Embryonic facial prominence (tissue), 1 donor: ENCODE data around the gene SPACDR.
A peak's percentile ranks its signal among the peaks of the same experiment; 100 is the strongest.

Experiments
- DNase-seq: peaks from one replicate; pipeline ENCODE4 v3.0.0-alpha.2; 2016; ENCODE audit errors: extremely low spot score

The SPACDR gene

DNA sequence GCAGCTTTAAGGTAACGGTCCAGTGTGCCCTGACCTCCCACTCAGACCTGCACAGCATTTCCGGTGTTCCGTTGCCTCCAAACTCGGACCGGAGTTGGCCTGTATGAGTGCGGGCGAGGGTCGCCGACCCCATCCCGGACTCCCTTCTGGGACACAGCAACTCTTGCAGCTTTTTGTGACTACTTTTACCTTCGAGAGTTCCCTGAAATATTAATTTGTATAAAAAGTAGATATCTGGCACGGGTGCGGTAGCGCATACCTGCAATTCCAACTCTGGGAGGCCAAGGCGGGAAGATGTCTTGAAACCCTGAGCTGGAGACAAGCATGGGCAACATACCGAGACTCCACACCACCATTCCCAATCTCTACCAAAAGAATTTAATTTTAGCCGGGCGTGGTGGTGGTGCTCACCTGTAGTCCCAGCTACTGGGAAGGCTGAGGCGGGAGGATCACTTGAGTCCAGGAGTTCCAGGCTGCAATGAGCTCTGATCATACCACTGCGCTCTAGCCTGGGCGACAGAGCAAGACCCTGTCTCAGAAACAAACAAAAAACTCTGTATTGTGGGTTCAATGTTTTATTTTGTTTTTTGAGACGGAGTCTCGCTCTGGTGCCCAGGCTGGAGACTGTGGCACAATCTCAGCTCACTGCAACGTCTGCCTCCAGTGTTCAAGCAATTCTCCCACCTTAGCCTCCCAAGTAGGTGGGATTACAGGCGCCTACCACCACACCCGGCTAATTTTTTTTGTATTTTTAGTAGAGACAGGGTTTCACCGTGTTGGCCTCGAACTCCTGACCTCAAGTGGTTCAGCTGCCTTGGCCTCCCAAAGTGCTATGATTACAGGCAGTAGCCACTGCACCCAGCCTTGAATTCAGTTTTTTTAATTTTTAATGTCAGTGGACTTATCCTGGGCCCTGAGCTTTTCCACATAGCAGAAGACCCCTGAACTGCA lies 26.6 kb downstream of the SPACDR start:
- DNase-seq = no peak

DNA sequence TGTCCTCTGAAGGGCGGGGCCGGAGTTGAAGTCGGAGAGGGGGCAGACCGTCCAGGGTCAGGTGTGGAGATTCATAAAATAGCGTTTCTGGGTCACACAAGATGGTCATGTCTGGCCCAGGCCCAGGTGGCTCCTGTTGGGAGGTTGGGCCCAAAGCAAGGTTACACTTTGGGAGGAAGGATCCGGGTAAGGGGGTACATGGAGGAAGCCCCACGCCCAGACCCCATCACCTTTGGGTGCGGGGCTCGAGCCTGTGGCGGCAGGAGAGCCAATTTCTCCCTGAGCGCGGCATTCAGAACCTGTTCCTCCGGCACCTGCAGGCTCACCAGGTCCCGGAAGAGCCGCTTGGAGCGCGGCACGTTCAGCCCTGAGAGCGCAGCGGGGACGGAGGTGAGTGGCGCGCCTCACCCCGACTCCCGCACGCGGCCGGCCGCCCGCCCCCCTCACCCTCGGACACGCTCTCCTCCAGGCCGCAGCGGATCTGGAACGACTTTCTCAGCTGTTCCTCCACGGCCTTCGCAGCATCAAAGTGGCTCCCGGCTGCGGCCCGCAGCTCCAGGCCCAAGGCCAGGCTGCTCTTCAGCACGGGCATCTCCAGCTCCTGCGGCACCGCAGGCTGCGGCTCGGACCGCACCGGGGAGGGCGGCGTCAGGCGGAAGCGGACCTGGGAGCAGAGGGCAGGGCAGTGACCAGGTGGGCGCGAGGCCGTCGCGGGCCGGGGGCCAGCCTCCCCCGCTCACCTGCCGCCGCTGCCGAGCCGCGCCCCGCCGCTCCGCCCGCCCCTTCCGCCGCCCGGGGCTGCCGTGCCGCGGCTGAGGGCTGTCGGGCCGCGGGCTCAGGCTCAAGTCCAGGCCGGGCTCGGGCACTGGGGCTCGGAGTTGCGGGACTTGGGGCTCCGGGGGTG lies 28.4 kb downstream of the SPACDR start:
- no peak for DNase-seq

DNA sequence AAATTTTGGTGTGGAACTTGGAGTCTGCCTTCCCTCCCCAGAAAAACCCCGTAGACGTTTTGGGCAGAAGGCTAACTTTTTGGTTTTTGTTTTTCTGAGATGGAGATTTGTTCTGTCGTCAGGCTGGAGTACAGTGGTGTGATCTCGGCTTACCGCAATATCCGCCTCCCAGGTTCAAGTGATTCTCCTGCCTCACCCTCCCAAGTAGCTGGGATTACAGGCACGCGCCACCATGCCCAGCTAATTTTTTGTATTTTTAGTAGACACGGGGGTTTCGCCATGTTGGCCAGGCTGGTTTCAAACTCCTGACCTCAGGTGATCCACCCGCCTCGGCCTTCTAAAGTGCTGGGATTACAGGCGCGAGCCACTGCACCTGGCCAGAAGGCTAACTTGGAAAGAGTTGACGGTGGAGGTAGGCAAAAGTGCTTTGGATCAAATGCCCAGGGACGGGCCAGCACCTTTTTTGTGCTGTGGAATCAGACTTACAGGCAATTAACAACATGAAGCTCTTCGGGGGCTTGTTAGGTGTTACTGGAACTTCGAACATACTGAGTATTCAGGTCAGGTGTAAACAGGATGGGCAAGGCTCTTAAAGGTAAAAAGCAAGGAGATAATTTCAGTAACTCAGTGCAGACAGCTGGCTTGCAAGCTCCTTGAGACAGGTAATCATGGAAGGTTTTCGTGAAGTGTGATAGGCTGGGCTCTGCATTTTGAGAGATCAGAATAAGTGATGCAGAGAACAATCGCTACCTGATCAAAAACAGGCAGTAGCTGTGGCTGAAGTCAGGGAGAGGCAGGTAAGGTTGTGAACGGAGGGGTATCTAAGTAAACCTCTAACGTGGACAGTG lies 29.5 kb downstream of the SPACDR start:
- DNase-seq = no peak

DNA sequence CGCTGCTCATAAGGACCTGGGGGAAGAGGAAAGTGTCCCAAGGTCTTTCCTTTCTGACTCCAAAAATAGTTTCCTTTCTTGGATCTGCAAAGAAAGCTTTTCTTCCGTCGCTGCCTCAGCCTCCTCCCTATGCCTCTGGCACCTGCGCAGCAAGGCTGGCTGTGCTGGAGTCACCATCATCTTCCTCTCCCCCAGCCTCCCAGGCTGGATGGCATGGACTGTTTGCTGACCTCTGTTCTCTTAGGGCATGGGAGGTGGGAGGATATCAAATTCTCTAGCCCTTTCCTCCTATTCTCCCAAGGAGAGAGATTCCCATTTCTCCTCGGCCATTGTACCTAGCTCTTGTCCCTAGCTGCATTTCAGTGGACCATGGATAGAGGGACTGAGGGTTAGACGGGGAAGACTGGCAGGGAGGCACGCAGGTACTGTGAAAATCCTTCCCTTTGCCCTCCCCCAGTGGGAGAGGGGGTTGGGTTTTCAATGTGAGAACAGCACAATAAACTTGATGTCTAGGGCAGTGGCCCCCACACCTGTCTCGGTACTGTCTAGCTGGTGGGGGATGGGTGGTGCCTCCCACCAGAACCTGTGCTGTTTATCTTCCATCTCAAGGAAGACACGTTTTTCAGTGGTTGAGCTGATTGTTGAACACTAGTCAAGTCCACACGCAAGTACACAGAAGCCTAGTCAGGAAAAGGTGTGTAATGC lies 30.3 kb downstream of the SPACDR start:
- DNase-seq = no peak

DNA sequence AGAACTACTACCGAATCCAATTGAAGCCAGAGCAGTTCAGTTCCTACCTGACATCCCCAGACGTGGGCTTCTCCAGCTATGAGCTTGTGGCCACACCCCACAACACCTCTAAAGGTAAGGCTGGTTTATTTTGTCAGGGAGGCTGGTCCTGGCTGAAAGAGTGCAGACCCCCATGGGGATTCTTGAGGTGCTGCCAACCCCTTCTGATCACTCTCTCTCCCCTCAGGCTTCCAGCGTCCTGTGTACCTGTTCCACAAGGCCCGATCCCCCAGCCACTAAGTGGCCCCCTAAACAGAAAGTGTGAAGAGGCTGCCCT lies 30.8 kb downstream of the SPACDR start:
- no peak for DNase-seq

DNA sequence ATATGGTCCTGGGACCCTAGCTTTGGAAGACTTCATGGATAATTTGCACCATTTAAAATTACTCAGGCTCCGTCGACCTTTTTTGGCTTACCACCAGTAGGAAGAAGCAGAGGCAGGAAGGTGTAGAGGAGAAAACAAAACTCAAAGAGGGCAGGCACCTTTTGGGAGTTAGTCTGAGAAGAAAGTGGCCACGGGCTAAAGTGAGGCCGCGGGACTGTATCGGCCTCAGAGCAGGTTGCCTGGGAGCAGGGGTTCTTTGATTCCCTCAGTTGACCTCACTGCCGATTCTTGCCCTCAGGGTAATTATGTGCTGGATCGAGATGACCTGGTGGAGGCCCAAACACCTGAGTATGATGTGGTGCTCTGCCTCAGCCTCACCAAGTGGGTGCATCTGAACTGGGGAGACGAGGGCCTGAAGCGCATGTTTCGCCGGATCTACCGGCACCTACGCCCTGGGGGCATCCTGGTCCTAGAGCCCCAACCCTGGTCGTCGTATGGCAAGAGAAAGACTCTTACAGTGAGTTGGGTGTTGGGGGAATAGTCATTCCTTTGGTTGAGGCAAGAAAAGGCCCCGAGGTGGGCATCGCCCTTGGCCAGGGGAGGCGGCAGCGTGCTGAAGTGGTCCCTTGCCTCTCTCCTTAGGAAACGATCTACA lies 31.3 kb downstream of the SPACDR start:
- no peak for DNase-seq

DNA sequence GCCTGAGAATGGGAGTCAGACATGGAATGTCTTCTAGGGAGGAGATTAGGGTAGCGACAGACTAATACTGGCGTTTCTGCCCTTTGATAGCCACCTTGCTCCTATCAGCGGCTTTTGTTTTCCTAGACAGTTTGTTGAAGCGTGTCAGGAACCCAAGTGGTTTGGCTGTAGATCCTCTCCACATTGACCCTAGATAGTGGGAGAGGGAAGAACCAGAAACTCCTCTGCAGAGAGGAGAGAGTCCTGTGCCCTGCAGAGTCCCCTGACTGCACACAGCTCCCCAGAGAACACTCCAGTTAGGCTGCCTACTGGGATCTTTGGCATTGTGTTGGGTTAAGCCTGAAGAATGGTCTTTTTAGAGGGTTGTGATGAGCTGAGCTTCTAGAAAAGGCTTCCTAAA lies 32.0 kb downstream of the SPACDR start:
- no peak for DNase-seq

DNA sequence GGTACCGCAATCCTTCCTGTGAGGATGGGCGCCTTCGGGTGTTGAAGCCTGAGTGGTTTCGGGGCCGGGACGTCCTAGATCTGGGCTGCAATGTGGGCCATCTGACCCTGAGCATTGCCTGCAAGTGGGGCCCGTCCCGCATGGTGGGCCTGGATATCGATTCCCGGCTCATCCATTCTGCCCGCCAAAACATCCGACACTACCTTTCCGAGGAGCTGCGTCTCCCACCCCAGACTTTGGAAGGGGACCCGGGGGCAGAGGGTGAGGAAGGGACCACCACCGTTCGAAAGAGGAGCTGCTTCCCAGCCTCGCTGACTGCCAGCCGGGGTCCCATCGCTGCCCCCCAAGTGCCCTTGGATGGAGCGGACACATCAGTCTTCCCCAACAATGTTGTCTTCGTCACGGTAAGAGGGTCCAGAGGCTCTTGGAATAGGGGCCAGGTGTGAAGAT lies 32.7 kb downstream of the SPACDR start:
- DNase-seq = no peak

DNA sequence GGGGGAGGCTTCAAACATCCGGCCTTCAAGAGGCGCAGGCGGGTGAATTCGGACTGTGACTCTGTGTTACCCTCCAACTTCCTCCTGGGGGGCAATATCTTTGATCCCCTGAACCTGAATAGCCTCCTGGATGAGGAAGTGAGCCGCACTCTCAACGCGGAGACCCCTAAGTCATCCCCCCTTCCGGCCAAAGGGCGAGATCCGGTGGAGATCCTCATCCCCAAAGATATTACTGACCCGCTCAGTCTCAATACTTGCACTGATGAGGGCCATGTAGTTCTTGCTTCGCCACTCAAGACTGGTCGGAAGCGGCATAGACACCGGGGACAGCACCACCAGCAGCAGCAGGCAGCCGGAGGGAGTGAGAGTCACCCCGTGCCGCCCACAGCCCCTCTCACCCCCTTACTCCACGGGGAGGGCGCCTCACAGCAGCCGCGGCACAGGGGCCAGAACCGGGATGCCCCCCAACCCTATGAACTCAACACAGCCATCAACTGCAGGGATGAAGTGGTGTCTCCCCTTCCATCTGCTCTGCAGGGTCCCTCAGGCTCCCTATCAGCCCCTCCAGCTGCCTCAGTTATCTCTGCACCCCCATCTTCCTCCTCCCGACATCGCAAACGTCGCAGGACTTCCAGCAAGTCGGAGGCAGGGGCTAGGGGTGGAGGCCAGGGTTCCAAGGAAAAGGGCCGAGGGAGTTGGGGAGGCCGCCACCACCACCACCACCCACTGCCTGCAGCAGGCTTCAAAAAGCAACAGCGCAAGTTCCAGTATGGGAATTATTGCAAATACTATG lies 33.4 kb downstream of the SPACDR start:
- DNase-seq = no peak

DNA sequence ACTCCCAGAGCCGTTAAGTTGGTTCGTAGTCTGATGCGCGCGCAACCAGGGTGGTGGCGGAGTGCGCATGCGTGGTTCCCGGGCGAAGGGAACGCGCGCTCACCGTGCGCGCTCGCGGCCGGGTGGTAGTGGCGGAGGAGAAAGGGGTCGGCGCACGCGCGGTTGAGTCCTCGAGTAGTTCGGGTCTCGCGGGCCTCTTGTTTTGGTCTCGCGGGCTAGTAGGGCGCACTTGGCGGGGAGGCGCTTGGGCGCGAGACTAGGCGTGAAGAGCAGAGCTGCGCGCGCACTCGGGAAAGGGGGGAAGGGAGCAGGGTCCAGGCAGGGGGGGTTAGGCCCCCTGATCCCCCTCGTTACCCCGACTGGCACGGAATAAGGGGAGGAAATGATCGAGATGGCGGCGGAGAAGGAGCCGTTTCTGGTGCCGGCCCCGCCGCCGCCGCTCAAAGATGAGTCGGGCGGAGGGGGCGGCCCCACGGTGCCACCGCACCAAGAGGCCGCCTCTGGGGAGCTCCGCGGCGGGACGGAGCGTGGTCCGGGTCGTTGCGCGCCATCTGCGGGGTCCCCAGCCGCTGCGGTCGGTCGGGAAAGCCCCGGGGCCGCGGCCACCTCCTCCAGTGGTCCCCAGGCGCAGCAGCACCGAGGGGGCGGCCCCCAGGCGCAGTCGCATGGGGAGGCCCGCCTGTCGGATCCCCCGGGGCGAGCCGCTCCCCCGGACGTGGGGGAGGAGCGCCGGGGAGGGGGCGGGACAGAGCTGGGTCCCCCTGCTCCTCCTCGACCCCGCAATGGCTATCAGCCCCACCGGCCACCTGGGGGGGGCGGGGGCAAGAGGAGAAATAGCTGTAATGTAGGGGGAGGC lies 34.2 kb downstream of the SPACDR start, which contains the start of gene MEPCE:
Gene MEPCE, plus strand, starts transcription at position 195 of the 856 bp plus-strand sequence. Its CDS starts 188 bp downstream, at position 383.
- DNase-seq = peak; percentile 99

DNA sequence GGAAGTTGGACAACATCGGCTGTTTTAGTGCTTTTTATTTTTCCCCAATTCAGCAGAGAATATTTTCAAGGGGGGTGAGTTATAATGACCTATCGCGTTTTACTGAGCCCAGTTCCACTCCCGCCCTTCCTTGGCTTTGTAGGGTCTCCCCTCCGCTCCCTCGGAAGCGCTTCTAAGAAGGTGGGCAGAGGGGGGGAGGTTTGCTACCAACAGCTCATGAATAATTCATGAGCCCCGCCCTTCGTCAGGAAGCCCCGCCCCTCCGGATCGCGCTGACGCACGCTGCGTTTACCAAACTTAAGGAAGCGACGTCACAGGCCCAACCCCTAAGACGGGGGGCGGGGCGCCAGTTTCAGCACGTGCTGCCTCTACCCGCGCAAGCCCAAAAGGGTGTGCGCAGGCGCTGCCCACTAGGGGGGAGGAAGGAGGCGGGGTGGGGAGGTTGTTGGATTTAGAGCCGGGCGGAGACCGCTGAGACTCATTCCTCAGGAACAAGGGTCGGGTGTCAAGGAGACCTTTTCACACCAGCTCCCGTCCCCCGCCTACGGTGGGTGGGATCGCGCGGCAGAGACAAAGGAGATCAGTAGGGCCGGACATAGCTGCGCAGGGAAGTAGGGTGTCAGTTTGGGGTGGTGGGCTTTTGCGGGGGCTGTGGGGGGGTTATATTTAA lies 35.0 kb downstream of the SPACDR start:
- DNase-seq = peak; percentile 100

DNA sequence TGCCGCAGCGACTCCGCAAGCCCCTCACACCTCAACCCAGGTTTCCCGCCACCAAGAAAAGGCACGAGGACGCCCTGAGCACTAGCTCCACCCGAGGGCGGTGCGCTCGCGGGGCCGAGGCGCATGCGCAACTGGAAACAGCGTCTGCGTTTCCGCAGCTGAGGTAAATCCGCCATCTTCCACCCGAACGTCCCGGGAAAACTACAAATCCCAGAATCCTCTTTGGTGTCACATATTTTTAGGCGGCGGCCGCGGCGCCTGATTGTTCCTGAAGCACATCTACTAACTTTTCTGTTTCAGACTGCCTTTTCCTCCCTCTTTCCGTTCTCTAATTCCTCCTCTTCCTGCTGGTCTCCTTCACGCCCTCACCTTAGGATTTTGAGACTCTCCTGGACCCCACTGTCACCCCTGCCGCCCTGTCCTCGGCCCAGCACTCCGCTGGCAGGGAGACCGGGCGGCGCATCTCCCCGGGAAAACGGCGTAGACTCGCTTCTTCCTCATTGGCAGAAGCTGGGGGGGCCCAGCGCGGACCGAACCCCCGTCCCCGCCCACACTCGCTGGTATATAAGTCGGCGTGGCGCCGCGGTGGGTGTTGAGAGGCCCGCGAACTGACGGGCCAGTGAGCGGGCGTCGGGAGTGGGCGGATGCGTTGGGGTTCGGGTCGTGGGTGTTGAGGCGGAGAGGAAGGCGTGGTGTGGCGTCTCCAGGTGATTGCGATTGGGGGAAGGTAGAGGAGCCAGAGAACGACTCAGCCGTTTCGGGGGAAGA lies 35.7 kb downstream of the SPACDR start, which contains the start of gene ZCWPW1:
Gene ZCWPW1, minus strand, starts transcription at position 505 of the 768 bp plus-strand sequence. CDS start 8,054 bp downstream, outside the sequence.
- DNase-seq = peak; percentile 89

DNA sequence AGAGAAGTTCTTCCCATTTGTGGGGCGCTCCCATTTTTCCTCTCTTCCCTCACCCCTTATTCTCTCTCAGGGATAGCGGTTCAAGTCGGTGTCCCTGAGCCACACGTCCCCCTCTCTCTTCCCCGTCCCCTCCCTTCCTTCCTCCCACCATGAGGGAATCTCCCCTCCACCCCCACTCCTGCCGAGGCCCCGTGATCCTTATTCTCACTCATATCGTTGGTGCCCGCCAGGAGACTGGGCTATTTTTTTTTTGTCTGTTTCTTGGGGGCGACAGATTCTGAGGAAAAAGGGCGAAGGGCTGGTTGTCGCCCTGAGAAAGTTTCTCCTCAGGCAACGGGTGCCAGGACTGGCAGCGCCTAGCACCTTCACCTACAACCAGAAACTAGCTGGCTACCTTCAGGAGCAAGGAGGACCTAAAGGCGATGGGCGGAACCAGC lies 36.3 kb downstream of the SPACDR start:
- no peak for DNase-seq

DNA sequence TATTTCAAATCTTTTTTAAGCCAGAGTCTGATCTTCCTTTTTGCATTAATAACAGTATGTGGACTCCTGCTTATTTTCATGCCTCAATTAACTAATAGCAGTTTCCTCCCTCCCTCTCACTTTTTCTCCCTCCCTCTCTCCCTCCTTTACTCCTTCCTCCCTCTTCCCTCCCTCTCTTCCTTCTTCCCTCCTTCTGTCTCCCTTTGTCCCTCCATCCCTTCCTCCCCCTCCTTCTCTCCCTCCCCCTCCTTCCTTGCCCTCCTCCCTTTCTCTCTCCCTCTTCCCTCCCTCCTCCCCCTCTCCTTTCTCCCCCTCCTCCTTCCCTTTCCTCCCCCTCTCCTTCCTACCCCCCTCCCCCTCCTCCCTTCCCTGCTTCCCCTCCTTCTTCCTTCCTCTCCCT lies 37.5 kb downstream of the SPACDR start:
- no peak for DNase-seq

DNA sequence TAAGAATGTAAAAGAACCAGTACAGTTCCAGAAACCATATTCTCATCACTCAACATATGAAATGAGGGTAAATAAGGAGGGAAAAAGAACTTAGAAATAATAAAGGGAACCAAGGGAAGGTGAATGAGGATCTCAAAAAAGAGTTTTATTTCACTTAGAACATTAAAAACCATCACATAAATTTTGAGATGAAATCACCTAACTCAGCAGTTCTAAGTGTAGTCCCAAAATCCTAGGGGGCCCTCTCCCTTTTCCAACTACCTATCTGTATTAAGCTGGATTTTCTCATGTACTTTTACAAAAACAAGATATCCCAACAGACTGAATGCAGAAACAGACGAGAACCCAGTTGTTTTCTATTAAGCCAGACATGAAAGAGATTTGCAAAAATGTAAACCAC lies 38.7 kb downstream of the SPACDR start:
- DNase-seq = no peak

DNA sequence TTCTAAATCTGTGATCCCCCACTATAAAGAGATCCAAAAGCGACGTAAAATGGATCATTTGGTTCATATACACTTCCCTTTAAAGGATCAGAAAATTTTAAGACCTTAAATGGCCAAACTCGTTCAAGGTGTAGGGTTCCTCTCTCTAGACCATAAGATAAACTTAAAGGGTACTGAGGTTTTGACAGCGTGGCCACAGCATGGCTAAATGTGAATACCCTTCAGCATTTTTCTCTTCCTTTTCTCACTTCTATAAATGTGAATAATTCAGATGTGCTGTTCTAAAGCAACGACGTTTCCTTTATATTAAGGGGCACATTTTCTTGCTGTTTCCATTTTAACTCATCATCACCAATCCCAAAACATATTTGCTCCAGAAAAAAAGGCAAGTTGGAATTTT lies 40.7 kb downstream of the SPACDR start:
- DNase-seq = no peak

DNA sequence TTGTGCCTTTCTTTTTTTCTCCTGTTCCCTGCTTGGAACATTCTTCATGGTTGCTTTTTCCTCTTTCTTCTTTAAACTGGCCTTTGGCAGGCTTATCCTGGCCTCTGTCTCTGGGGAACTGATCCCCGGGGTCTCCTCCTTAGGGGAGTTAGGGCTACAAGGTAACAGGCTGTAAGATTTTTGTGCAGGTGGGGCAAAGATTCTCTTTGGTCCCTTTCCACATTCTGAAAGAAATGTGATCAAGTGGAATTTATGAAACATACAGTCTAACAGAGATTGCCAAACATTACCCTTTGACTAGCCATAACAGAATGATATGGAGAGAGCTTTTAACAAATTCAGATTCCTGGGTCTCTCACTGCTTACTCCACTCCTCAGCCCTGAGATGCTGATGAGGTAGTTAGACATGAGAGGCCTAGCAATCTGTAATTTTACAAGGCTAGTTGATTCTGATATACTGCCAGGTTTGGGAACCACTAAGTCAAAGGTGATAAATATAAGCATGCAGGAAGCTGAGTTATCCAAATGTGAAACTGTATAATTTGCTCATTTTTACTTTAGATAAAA lies 44.3 kb downstream of the SPACDR start:
- DNase-seq = no peak
